Measurements from ENCODE around the gene ACOXL.
"Not testable (repeated sequence)": the region's sequence is repeated elsewhere in the genome, so short reads cannot be mapped to it uniquely, and the experiment has no call there.

Gene ACOXL

GRCh38 chr2:110941226-110941625 lies 208.9 kb downstream of the ACOXL start:
- DNase-seq: no peak

GRCh38 chr2:110943070-110943634 lies 210.8 kb downstream of the ACOXL start:
- DNase-seq: no peak

GRCh38 chr2:110946902-110947301 lies 214.5 kb downstream of the ACOXL start:
- DNase-seq: no peak

GRCh38 chr2:110948027-110948674 lies 215.8 kb downstream of the ACOXL start:
- DNase-seq: no peak

- no peak for DNase-seq
Measured at GRCh38 chr2:110950281-110950680, 217.9 kb downstream of the ACOXL start.

GRCh38 chr2:110955045-110955444 lies 222.7 kb downstream of the ACOXL start:
- DNase-seq: no peak

GRCh38 chr2:110955556-110955955 lies 223.2 kb downstream of the ACOXL start:
- DNase-seq: no peak

GRCh38 chr2:110957293-110957692 lies 224.9 kb downstream of the ACOXL start:
- DNase-seq: no peak

GRCh38 chr2:110958346-110959119 lies 226.2 kb downstream of the ACOXL start:
- no peak for DNase-seq

GRCh38 chr2:110959198-110959597 lies 226.8 kb downstream of the ACOXL start:
- DNase-seq: no peak

GRCh38 chr2:110960281-110960680 lies 227.9 kb downstream of the ACOXL start:
- DNase-seq: no peak

GRCh38 chr2:110960954-110961353 lies 228.6 kb downstream of the ACOXL start:
- no peak for DNase-seq

- DNase-seq: not testable (repeated sequence)
Measured at GRCh38 chr2:110961643-110962042, 229.3 kb downstream of the ACOXL start.

- no peak for DNase-seq
Measured at GRCh38 chr2:110969696-110970095, 237.3 kb downstream of the ACOXL start.

GRCh38 chr2:110970201-110970600 lies 237.8 kb downstream of the ACOXL start:
- no peak for DNase-seq

- DNase-seq: no peak
Measured at GRCh38 chr2:110971811-110972210, 239.4 kb downstream of the ACOXL start.

- no peak for DNase-seq
Measured at GRCh38 chr2:110973262-110973661, 240.9 kb downstream of the ACOXL start.

- DNase-seq: no peak
Measured at GRCh38 chr2:110977403-110977802, 245.0 kb downstream of the ACOXL start.

- DNase-seq: no peak
Measured at GRCh38 chr2:110978148-110978547, 245.8 kb downstream of the ACOXL start.

- no peak for DNase-seq
Measured at GRCh38 chr2:110978756-110979470, 246.5 kb downstream of the ACOXL start.

- no peak for DNase-seq
Measured at GRCh38 chr2:110979471-110980338, 247.3 kb downstream of the ACOXL start.

GRCh38 chr2:110980339-110981062 lies 248.1 kb downstream of the ACOXL start:
- DNase-seq: no peak
